Measurements from ENCODE around the gene ABLIM1. TPM values are rescaled to one million over a fixed set of nuclear protein-coding genes. Genes with fewer than 3 reads are reported as not detected.

The ABLIM1 gene
- total and polyA plus RNA-seq, 2 experiments from 2014 or later = 21.9 to 45.1 TPM

DNA sequence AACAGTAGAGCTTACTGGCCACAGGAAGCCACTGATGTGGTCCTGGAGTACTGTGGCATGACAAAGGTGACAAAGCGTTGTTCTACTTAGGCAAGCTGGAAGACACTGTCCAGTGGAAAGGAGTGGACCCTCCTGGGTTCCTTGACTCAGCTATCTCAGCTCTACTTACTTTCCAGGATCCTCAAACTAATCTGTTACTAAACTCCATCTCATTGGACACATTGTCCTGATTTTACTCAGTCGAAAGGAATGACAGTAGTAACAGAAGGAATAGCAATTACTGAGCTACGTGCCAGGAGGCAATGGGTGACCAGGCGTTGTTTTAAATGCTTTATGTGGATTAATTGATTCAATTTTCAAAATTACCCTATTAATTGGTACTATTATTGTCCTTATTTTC is 41.6 kb downstream of the ABLIM1 start:
- no peak overlapping the region for H3K4me2 ChIP-seq
- no peaks in the 10 kb centered on the region for H3K79me2 ChIP-seq (replicated peaks; ENCODE audit: insufficient read depth)
- Mint-ChIP-seq H3K4me1 (no peaks in the 10 kb centered on the region), H3K9me3 (no peaks in the 10 kb centered on the region), H3K4me3 (no peak overlapping the region), H3K27me3 (ENCODE audit: insufficient read depth, low read depth, poor library complexity) (no peaks in the 10 kb centered on the region), H3K36me3 (ENCODE audit: low read depth) (no peaks in the 10 kb centered on the region), H3K27ac (no peak overlapping the region)
- no peak overlapping the region for H3K27ac ChIP-seq (ENCODE audit: low read depth)
- TF ChIP-seq STAT1 (IDR thresholded peaks at IDR 0.05; ENCODE audit: unreplicated experiment) (no peak), NANOG (IDR thresholded peaks at IDR 0.05; ENCODE audit: borderline replicate concordance) (no peak)
- TF ChIP-seq, protein P1, sequence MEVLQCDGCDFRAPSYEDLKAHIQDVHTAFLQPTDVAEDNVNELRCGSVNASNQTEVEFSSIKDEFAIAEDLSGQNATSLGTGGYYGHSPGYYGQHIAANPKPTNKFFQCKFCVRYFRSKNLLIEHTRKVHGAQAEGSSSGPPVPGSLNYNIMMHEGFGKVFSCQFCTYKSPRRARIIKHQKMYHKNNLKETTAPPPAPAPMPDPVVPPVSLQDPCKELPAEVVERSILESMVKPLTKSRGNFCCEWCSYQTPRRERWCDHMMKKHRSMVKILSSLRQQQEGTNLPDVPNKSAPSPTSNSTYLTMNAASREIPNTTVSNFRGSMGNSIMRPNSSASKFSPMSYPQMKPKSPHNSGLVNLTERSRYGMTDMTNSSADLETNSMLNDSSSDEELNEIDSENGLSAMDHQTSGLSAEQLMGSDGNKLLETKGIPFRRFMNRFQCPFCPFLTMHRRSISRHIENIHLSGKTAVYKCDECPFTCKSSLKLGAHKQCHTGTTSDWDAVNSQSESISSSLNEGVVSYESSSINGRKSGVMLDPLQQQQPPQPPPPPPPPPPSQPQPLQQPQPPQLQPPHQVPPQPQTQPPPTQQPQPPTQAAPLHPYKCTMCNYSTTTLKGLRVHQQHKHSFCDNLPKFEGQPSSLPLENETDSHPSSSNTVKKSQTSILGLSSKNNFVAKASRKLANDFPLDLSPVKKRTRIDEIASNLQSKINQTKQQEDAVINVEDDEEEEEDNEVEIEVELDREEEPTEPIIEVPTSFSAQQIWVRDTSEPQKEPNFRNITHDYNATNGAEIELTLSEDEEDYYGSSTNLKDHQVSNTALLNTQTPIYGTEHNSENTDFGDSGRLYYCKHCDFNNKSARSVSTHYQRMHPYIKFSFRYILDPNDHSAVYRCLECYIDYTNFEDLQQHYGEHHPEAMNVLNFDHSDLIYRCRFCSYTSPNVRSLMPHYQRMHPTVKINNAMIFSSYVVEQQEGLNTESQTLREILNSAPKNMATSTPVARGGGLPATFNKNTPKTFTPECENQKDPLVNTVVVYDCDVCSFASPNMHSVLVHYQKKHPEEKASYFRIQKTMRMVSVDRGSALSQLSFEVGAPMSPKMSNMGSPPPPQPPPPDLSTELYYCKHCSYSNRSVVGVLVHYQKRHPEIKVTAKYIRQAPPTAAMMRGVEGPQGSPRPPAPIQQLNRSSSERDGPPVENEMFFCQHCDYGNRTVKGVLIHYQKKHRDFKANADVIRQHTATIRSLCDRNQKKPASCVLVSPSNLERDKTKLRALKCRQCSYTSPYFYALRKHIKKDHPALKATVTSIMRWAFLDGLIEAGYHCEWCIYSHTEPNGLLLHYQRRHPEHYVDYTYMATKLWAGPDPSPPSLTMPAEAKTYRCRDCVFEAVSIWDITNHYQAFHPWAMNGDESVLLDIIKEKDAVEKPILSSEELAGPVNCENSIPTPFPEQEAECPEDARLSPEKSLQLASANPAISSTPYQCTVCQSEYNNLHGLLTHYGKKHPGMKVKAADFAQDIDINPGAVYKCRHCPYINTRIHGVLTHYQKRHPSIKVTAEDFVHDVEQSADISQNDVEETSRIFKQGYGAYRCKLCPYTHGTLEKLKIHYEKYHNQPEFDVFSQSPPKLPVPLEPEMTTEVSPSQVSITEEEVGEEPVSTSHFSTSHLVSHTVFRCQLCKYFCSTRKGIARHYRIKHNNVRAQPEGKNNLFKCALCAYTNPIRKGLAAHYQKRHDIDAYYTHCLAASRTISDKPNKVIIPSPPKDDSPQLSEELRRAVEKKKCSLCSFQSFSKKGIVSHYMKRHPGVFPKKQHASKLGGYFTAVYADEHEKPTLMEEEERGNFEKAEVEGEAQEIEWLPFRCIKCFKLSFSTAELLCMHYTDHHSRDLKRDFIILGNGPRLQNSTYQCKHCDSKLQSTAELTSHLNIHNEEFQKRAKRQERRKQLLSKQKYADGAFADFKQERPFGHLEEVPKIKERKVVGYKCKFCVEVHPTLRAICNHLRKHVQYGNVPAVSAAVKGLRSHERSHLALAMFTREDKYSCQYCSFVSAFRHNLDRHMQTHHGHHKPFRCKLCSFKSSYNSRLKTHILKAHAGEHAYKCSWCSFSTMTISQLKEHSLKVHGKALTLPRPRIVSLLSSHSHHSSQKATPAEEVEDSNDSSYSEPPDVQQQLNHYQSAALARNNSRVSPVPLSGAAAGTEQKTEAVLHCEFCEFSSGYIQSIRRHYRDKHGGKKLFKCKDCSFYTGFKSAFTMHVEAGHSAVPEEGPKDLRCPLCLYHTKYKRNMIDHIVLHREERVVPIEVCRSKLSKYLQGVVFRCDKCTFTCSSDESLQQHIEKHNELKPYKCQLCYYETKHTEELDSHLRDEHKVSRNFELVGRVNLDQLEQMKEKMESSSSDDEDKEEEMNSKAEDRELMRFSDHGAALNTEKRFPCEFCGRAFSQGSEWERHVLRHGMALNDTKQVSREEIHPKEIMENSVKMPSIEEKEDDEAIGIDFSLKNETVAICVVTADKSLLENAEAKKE (CRISPR knock-in tag; IDR thresholded peaks at IDR 0.05) = no peak
- TF ChIP-seq, protein P2, sequence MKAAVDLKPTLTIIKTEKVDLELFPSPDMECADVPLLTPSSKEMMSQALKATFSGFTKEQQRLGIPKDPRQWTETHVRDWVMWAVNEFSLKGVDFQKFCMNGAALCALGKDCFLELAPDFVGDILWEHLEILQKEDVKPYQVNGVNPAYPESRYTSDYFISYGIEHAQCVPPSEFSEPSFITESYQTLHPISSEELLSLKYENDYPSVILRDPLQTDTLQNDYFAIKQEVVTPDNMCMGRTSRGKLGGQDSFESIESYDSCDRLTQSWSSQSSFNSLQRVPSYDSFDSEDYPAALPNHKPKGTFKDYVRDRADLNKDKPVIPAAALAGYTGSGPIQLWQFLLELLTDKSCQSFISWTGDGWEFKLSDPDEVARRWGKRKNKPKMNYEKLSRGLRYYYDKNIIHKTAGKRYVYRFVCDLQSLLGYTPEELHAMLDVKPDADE (IDR thresholded peaks at IDR 0.05) = no peak
- H3K9me2 ChIP-seq (ENCODE audit: insufficient read depth) = peaks cover 15% of the 10 kb centered on the region; the same call in 1 of the 2 replicates
- ATAC-seq (no peak), DNase-seq (ENCODE audit: low spot score) (no peak)
- no peaks in the 10 kb centered on the region for H3K36me3 ChIP-seq (ENCODE audit: insufficient read depth)
- H3K27me3 ChIP-seq (ENCODE audit: insufficient read depth) = no peaks in the 10 kb centered on the region
- H3K4me3 ChIP-seq = no peak overlapping the region
- no peaks in the 10 kb centered on the region for H3F3A ChIP-seq (replicated peaks; ENCODE audit: low read depth)
- H3K4me1 ChIP-seq (ENCODE audit: insufficient read depth) = peaks cover 6% of the 10 kb centered on the region; the same call in 1 of the 2 replicates
- no peaks in the 10 kb centered on the region for H4K20me1 ChIP-seq (replicated peaks; ENCODE audit: insufficient read depth)
- no peak overlapping the region for H2AFZ ChIP-seq

DNA sequence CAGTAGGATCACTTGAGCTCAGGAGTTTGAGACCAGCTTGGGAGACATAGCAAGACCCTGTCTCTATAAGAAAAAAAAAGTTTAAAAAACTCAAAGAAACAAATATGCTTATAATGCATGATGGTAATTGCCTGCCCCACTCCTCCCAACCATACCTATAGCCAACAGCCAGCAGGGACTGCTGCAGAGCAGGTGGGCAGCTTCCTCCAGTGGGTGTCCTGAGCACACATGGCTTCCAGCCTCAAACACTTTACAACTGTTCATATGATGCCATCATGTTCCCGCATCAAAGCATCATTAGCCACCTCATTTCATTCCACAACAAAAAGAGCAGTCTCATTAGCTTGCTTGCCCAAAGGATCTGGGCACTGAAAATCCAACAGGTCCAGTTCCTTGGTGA is 42.0 kb downstream of the ABLIM1 start:
- H3K4me1 ChIP-seq (ENCODE audit: insufficient read depth) = peaks cover 6% of the 10 kb centered on the region; the same call in 1 of the 2 replicates
- Mint-ChIP-seq H3K27me3 (ENCODE audit: insufficient read depth, low read depth, poor library complexity) (no peaks in the 10 kb centered on the region), H3K36me3 (ENCODE audit: low read depth) (no peaks in the 10 kb centered on the region), H3K4me1 (no peaks in the 10 kb centered on the region), H3K4me3 (no peak overlapping the region), H3K9me3 (no peaks in the 10 kb centered on the region), H3K27ac (no peak overlapping the region)
- peaks cover 13% of the 10 kb centered on the region; the same call in 1 of the 2 replicates for H3K9me2 ChIP-seq (ENCODE audit: insufficient read depth)
- H3F3A ChIP-seq (replicated peaks; ENCODE audit: low read depth) = no peaks in the 10 kb centered on the region
- no peak overlapping the region for H3K4me2 ChIP-seq
- no peaks in the 10 kb centered on the region for H3K27me3 ChIP-seq (ENCODE audit: insufficient read depth)
- no peak for ATAC-seq
- H3K27ac ChIP-seq (ENCODE audit: low read depth) = no peak overlapping the region
- H2AFZ ChIP-seq = no peak overlapping the region
- H4K20me1 ChIP-seq (replicated peaks; ENCODE audit: insufficient read depth) = no peaks in the 10 kb centered on the region
- no peaks in the 10 kb centered on the region for H3K36me3 ChIP-seq (ENCODE audit: insufficient read depth)
- DNase-seq (ENCODE audit: low spot score) = no peak
- H3K4me3 ChIP-seq = no peak overlapping the region
- no peaks in the 10 kb centered on the region for H3K79me2 ChIP-seq (replicated peaks; ENCODE audit: insufficient read depth)
- TF ChIP-seq, protein P1 (CRISPR knock-in tag; IDR thresholded peaks at IDR 0.05) = no peak
